NCI-H460 (cell line): ENCODE measurements around the gene RIPOR1. TPM values are rescaled to one million over a fixed set of nuclear protein-coding genes. Genes with fewer than 3 reads are reported as not detected.
"Not testable (repeated sequence)": the region's sequence is repeated elsewhere in the genome, so short reads cannot be mapped to it uniquely, and the experiment has no call there.

ENCODE experiments used
- DNase-seq: peaks from one replicate; pipeline ENCODE4 v3.0.0-alpha.2; 2016; ENCODE audit warnings: low read depth; ENCODE audit errors: extremely low read depth
- total RNA-seq: library from RNA; depleted of rRNA; stranded (reverse); fragments of >200 nt; shearing (Covaris generic); gene quantifications from 2 replicates; pipeline ENCODE4 v1.2.3, GENCODE V29; 2014

The RIPOR1 gene
- total RNA-seq, 1 experiment from 2014 or later = 21.9 TPM

DNA sequence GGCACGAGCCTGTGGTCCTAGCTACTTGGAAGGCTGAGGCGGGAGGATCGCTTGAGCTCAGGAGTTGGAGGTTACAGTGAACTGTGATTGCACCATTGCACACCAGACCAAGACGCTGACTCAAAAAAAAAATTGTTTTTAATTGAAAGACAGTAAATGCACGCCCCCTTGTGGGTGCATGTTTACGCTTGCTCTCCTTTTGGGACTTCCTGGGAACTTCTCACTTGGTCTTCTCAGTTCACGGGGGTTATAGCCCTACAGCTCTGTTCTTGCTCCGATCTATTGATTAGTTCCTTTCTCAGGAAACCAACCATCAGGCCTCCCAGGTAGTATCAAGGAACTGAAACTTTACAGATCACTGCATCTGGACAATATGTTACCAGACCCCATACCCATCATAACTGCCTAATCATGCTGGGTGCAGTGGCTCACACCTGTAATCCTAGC lies 14.2 kb upstream of the RIPOR1 start:
- peak; percentile 91 for DNase-seq

DNA sequence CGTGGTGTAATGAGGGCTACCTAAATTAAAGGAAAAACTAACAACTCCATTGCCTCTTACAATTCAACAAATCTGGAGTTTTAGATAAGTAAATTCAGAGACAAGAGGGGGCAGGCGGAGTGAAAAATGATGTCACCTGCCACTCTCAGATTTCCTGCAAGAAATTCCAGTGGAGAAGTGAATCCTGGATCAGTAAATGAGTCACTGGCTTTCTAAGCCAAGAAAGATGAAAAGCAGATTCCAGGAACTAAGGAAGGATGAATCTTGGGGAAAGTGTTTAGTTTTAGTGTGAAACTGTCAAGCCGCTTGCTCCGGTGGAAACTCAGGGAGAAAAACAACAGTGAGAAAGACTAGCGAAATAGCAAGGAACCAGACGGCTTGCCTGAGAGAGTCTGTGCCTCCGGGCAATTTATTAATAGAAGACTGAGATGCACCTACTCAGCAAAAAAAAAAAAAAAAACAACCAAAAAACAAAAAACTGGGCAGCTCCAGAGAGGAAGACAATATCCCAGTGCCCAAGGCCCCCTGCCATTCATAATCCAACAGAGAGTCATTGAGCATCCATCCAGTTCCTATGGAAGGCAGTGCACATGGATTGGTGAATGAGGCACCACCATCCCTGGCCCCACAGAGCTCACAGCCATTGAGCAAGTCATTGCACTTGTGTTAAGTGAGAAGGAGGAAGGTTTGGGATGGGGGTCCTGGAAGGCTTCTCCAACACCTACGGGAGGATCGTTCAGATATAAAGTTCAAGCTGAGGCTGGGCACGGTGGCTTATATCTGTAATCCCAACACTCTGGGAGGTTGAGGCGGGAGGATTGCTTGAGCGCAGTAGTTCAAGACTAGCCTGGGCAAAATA lies 12.1 kb upstream of the RIPOR1 start:
- DNase-seq = no peak

DNA sequence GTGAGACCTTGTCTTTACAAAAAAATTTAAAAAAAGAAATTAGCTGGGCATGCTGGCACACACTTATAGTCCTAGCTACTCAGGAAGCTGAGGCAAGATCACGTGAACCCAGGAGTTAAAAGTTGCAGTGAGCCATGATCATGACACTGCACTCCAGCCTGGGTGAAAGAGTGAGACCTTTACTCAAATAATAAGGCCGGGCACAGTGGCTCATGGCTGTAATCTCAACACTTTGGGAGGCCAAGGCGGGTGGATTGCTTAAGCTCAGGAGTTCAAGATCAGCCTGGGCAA lies 11.5 kb upstream of the RIPOR1 start:
- no peak for DNase-seq

DNA sequence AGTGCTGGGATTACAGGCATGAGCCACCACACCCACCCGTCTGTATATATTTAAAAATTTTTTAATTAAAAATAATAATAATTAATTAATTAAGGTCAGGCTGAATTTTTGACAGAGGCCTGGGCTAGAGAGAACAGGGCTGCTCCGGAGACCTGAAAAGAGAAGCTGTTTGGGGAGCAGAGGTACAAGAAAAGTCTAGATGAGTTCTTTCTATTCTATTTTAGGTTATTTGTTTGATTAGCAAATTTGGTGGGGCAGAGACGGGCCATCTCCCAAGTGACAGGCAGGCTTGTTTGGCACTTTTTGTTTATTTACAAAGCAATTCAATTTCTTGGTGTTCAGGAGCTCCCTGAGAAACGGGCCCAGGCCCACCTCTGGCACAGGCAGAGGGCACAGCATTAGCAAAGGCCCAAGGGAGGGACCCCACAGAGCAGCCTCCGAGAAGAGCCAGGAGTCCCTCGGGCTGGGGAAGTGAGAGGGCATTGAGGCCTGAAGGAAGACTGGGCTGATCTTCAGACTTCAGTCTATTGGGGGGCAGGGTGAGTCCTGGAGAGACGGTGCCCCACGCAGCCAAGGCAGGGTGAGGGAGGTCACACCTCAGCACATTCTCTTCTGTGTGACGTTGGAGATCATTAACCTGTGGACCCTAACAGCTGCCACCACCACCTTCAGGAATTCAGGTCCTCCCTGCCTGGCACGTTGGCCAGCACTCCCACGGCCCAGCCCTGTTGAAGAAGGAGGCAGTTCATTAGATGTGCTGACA lies 10.8 kb upstream of the RIPOR1 start:
- DNase-seq = no peak

DNA sequence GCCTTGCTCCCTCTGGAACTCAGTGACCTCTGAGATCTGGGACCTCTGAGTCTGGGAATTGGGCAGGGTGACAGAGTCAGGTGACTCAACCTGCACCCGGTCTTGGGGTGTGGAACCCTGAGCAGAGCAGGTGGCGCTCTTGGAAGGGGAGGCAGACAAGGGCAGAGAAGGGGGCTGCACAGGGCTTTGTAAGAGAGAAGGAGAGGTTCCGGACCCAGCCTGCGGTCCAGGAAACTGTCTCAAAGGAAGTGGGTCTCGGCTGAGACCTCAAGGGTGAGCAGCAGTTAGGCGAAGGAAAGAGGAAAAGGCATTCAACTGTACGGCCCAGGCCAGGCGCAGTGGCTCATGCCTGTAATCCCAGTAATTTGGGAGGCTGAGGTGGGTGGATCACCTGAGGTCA lies 10.0 kb upstream of the RIPOR1 start:
- DNase-seq = no peak

DNA sequence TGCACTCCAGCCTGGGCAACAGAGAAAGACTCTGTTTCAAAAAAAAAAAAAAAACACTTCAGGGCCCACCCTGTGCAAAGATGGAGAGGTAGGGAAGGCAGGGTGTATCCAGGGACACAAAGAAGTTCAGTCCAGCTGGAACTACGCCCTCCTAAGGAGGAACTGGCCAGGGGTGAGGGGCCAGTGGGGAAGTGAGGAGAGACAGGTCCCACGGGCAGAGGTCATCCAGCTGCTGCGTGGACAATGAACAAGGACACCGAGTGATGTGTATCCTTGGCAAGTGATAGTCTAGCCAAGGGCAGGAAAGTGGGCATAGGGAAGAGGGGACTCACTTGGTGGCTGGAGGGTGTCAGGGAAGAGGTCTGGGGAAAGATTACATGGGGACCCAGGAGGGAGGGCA lies 9.4 kb upstream of the RIPOR1 start:
- DNase-seq = no peak

DNA sequence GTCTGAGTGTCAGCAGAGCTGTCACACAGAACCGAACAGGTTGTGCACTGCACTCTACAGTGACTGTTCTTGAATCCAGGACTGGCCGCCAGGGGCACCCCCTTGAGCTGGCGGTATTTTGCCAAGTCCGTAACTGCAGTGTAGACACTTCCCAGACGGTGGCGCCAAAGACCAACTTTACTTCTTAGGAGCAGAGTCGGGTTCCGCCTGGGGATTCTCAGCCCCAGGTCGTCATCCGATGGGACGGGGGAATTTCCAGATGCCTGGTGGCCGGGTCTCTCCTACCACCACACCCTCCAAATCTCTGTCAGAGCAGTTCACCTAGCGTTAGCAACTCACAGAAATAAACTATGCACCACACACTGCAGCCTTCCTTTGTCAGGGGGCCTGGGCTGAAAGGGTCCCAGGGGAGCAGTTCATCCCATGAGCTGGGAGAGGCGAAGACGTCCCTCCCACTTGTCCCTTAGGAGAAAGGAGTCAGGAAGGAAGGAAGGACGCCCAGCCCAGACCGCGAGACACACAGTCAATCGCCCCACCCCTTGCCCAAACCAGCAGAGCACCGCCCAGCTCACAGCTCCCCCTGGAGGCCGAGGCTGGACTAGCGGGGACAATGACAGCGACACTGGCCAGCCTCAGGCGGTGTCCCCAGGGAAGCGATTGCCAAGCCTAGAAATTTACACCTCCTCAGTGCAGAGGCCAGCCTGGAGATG lies 7.4 kb upstream of the RIPOR1 start:
- DNase-seq = peak; percentile 99

DNA sequence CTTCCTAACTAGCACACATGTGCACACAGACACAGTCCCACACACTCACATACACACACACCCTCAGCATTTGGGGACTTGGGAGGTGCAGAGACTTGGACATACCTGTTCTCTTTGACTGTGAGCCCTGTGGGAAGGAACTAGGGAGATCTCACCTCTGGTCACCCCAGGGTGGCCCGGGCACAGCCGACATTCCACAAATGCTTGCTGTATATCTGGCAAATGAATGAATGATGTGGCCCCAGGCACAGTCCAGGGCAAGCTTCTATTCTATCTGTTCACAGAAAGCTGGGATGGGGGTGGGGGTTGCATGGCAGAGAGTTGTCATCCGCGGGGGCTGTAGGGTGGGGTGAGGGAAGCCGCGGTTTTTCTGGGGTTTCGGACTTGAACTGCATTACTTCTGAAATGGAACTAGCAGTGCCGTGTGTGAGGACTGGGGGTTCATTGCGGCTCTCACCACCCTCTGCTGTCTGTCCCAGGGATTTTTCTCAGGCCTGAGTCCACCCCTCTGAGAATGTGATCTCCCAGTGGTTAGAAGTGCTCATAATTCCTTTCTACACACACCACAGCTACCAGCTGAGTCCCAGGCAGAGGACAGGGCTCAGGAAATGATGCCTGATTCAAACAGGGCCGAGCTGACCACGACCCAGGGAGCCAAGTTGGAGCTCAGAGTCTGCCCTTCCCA lies 3.3 kb upstream of the RIPOR1 start:
- DNase-seq = no peak

DNA sequence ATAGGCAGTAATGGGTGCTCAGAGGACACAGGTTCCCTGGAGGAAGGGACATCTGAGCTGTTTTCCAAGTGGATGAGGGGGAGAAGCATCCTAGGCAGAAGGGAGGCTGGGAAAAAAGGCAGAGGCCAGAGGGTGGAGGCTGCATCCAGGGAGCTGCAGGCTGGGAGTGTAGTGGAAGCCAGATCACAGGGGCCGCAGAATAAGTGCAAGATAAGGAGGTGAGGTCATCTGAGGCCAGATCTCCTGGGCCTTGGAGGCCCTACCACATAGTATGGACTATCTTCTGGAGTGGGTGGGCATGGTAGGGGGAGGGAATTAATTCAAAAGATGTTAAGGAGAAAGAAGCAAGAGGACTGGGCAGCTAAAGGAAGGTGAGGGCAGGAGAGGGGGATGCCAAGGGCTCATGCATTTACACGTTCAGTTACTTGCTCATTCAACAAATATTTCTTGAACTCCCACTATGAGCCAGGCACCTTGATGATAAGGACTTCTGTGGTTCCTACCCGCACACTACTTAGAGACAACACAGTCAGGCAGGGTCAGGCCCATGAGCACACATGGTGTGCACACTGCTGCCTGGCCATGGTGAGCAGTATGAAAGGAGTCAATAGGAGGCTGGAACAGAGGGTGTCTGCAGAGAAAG lies 2.4 kb upstream of the RIPOR1 start:
- no peak for DNase-seq

DNA sequence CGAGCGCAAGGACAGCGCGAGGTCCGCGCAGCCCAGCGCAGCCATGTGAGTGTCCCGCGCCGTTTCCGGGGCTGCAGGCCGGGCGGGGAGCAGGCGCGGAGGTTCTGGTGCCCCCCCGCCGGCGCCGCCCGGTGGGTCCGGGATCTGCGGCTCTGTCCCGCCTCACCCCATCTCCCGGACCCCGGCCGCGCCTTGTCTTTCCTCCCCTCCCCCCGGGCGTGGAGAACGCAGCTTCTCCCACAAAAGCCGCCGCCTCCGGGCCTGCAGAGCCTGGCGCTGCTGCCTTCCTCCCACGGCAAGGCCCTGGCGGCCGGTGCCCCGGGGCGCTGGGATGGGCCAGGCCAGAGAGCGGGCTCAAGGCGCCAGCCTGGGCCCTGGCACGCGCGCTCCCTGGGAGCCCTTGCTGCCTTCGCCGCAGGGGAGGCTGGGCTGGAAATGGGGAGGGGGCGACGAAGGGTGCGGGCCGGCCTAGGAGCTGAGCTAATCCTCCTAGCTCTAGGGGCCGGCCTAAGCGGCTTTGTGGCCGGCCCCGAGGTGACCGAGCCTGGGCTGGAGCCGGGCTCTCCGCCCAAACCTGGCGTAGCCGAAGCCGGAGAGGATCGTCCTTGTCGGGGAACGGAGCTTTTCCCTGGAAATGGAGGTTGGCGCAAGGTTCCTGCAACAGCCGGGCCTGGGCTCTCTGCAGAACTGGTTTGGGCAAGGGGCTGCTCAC lies 397 bp downstream of the RIPOR1 start:
- no peak for DNase-seq

DNA sequence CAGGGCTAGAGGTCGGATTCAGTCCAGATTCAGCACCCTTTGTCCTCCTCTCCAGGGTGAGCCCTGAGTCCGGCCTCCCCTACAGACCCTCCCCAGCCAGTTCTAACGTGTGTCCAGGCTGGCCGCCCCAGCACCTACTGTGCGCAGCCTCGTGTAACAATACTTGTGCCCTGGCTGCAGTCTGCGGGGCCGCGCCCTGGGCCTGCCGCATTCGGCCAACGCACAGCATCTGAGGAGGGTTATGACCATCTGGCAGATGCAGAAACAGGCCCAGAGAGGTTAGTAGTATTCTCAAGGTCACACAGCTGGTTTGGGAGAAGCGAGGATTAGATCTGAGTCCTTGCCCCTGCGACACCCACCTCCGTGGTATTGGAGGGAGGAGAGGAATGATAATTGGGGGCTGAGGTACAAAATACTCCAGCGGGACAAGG lies 968 bp downstream of the RIPOR1 start:
- DNase-seq = no peak

DNA sequence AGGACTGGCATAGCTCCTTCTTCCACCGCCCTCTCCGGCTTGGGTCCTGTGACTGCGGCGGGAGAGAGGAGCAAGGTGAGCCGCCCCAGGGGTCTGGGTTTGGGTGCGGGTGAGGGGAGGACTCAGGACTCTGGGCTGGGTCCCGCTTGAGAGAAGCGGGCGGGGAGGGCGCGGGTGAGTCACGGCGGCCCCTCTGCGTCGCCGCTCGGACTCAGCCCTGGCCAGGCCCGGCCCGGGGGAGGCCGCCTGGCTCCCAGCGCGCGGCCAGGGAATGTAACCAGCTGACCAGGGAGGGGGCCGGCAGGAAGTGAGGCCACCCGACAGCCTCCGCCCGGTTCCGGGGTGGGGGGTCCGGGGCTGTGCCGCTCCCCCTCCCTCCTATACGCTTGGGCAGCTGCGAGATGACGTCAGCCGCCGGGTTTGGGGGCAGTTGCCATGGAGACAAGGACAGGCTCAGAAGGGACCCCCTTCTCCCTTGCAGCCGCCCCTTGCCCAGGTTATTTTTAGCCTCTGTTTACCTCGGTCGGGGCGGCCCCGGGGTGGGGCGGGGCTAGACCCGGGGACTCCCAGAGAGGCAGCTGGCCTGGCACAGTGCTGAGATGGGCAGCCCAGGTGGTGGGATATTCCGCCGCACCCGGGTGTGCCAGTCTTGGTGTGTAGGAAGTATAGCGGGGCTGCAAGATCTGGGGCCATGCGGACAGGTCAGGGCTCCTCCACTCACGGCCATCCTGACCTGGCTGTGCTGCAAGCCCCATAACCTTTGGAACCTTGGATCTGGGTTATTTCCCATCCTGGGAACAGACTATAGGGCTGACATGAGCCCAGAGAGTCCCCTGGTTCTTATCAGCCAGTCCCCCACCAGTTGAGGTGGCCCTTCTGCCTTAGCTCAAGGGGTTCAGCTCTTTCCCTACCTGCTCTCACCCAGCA lies 1.6 kb downstream of the RIPOR1 start:
- no peak for DNase-seq

DNA sequence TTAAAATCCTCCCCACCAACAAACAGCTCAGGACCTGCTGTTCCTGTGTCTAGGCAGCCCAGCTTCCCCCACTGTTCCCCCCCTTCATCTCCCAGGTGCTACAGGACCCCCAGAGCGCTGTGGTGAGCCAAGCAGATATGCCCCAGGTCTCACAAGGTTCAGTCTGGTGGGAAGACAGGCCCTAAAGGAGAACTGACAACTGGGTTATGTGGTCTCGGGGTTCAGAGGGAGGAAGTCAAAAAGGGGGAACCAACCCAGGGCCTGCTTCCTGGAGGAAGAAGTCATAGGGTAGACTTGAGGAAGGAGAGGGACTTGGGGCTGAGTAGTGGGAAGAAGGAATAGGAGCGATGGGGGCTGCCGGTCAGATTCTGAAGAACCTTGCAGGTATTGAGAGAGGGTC lies 2.6 kb downstream of the RIPOR1 start:
- no peak for DNase-seq

DNA sequence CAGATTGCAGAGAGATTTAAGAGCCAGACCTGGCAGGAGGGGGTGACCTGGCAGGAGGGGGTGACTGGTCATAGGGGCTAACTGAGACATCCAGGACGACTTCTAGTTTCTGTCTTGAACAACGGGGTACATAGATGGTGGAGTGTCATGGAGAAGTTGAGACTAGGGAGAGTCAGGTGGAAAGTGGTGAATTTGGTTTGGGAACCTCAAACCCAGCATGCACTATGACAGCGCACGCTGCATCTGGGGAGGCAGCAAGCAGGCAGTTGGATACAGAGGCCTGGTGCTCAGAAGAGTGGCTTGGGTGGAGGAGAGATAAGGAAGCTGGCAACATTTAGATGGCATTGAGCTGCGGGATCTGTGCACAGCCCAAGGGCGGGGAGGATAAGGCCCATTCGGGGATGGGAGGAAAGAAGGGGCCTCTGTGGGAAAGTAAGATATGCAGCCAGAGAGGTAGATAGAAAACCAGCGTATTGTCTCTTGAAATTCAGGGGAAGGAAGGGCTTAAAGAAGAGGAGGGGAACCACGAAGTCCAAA lies 4.5 kb downstream of the RIPOR1 start:
- no peak for DNase-seq

DNA sequence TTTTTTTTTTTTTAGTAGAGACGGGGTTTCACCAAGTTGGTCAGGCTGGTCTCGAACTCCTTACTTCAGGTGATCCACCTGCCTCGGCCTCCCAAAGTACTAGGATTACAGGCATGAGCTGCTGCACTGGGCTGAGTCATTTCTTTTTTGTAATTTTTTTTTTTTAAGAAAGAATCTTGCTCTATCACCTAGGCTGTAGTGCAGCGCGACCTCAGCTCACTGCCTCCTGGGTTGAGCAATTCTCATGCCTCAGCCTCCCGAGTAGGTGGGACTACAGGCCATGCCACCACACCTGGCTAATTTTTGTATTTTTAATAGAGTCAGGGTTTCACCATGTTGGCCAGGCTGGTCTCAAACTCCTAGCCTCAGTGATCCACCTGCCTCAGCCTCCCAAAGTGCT lies 5.4 kb downstream of the RIPOR1 start:
- not testable (repeated sequence) for DNase-seq

DNA sequence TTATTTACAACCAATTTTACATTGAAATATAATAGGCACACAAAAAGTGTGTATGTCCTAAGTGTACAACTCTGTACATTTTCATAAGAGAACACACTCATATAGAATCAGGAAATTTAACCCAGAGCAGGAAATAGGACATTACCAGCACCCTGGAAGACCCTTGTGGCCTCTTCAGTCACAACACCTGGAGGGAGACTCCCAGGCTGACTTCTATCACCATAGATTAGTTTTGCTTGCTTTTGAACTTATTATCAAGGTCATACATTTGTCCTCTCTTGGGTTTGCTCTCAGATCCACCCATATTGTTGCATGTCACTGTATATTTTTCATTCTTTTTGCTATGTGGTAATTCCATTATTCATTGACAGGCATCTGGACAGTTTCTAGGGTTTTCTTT lies 5.8 kb downstream of the RIPOR1 start:
- no peak for DNase-seq

DNA sequence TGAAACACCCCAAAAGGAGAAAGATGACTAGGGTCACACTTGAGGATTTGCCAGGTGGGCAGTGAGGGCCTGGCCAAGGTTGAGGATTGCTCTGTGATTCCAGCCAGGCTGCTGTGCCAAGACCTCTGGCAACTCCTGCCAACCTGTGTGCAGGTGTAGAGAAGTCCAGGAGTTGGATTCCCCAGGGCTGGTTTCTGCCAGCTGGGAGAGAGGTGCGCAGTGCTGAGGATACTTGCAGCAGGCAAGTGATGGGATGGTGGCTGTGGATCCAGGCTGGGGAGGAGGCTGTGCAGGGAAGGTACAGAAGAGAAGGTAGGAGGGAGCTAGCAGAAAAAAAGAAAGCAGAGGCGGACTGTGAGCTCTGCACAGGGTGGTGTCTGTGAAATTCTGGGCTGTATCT lies 6.6 kb downstream of the RIPOR1 start:
- DNase-seq = no peak

DNA sequence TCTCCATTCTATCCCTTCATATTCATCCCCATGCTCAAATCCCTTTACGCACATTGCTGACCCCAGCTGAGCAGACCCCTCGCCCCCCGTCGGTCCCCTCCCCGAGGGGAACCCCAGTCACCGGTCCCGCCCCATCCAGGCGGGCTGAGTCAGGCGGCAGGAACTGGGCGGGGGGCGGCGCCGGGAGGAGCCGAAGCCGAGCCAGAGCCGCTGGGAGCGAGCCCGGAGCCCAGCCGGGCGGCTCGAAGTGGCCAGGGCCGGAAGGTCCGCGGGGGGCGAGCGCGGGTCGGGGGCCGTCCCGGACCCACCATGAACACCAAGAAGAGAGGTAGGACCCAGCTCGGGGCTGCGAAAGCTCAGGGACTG lies 8.6 kb downstream of the RIPOR1 start:
- no peak for DNase-seq
